ENCODE measurements around the gene DNM3.

DNM3 gene

GRCh38 chr1:172167796-172168596 is 326.7 kb downstream of the DNM3 start:
- TF ChIP-seq ESRRG (CRISPR knock-in tag; IDR thresholded peaks at IDR 0.05): no peak
- TF ChIP-seq TOX (CRISPR knock-in tag; IDR thresholded peaks at IDR 0.05; ENCODE audit: borderline replicate concordance): peak; percentile 93
- TF ChIP-seq ZC3H10 (CRISPR knock-in tag; IDR thresholded peaks at IDR 0.05): peak; percentile 42; the same call in 1 of the 2 replicates
- peak; percentile 57; the same call in 1 of the 2 replicates for TF ChIP-seq RARB (CRISPR knock-in tag; IDR thresholded peaks at IDR 0.05)
- peak; percentile 93 for ATAC-seq

- no peak for ATAC-seq
- TF ChIP-seq ZNF70 (CRISPR knock-in tag; IDR thresholded peaks at IDR 0.05): no peak
- TF ChIP-seq CSDC2 (CRISPR knock-in tag; IDR thresholded peaks at IDR 0.05): no peak
- no peak for TF ChIP-seq RARB (CRISPR knock-in tag; IDR thresholded peaks at IDR 0.05)
- no peak for TF ChIP-seq PATZ1 (CRISPR knock-in tag; IDR thresholded peaks at IDR 0.05; ENCODE audit: borderline replicate concordance)
- no peak for TF ChIP-seq ZNF8 (CRISPR knock-in tag; IDR thresholded peaks at IDR 0.05)
- TF ChIP-seq TOX (CRISPR knock-in tag; IDR thresholded peaks at IDR 0.05; ENCODE audit: borderline replicate concordance): no peak
- no peak for TF ChIP-seq ARNTL (CRISPR knock-in tag; IDR thresholded peaks at IDR 0.05; ENCODE audit: borderline replicate concordance, low read depth)
- TF ChIP-seq OSR1 (CRISPR knock-in tag; IDR thresholded peaks at IDR 0.05): no peak
- TF ChIP-seq CSRNP3 (CRISPR knock-in tag; IDR thresholded peaks at IDR 0.05): no peak
- TF ChIP-seq ZC3H10 (CRISPR knock-in tag; IDR thresholded peaks at IDR 0.05): no peak
- TF ChIP-seq SNAI2 (CRISPR knock-in tag; IDR thresholded peaks at IDR 0.05): no peak
- no peak for TF ChIP-seq ZFP30 (CRISPR knock-in tag; IDR thresholded peaks at IDR 0.05)
- TF ChIP-seq PPARA (CRISPR knock-in tag; IDR thresholded peaks at IDR 0.05; ENCODE audit: borderline replicate concordance): no peak
Measured at GRCh38 chr1:172168597-172168872, 327.2 kb downstream of the DNM3 start.

GRCh38 chr1:172169836-172170235 is 328.5 kb downstream of the DNM3 start:
- TF ChIP-seq, protein P1, sequence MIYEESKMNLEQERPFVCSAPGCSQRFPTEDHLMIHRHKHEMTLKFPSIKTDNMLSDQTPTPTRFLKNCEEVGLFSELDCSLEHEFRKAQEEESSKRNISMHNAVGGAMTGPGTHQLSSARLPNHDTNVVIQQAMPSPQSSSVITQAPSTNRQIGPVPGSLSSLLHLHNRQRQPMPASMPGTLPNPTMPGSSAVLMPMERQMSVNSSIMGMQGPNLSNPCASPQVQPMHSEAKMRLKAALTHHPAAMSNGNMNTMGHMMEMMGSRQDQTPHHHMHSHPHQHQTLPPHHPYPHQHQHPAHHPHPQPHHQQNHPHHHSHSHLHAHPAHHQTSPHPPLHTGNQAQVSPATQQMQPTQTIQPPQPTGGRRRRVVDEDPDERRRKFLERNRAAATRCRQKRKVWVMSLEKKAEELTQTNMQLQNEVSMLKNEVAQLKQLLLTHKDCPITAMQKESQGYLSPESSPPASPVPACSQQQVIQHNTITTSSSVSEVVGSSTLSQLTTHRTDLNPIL (CRISPR knock-in tag; IDR thresholded peaks at IDR 0.05; ENCODE audit: low read depth): no peak
- no peak for TF ChIP-seq RARB (CRISPR knock-in tag; IDR thresholded peaks at IDR 0.05)
- no peak for TF ChIP-seq ZNF8 (CRISPR knock-in tag; IDR thresholded peaks at IDR 0.05)
- no peak for TF ChIP-seq SNAI2 (CRISPR knock-in tag; IDR thresholded peaks at IDR 0.05)
- TF ChIP-seq POU6F1 (CRISPR knock-in tag; IDR thresholded peaks at IDR 0.05; ENCODE audit: borderline replicate concordance, low read depth): no peak
- TF ChIP-seq BACH2 (CRISPR knock-in tag; IDR thresholded peaks at IDR 0.05; ENCODE audit: borderline replicate concordance): no peak
- no peak for TF ChIP-seq ESRRG (CRISPR knock-in tag; IDR thresholded peaks at IDR 0.05)
- no peak for TF ChIP-seq TCF4 (CRISPR knock-in tag; IDR thresholded peaks at IDR 0.05; ENCODE audit: borderline replicate concordance)
- TF ChIP-seq PPARA (CRISPR knock-in tag; IDR thresholded peaks at IDR 0.05; ENCODE audit: borderline replicate concordance): no peak
- TF ChIP-seq ZFP3 (CRISPR knock-in tag; IDR thresholded peaks at IDR 0.05): no peak
- no peak for TF ChIP-seq ARNTL (CRISPR knock-in tag; IDR thresholded peaks at IDR 0.05; ENCODE audit: borderline replicate concordance, low read depth)
- TF ChIP-seq TSHZ2 (CRISPR knock-in tag; IDR thresholded peaks at IDR 0.05): no peak
- no peak for TF ChIP-seq ISL1 (CRISPR knock-in tag; IDR thresholded peaks at IDR 0.05)
- TF ChIP-seq PATZ1 (CRISPR knock-in tag; IDR thresholded peaks at IDR 0.05; ENCODE audit: borderline replicate concordance): no peak
- TF ChIP-seq CSRNP3 (CRISPR knock-in tag; IDR thresholded peaks at IDR 0.05): no peak
- TF ChIP-seq ZNF565 (CRISPR knock-in tag; conservative IDR thresholded peaks at IDR 0.05; ENCODE audit: low read depth): no peak
- no peak for TF ChIP-seq ZC3H10 (CRISPR knock-in tag; IDR thresholded peaks at IDR 0.05)
- no peak for TF ChIP-seq OSR1 (CRISPR knock-in tag; IDR thresholded peaks at IDR 0.05)

More at GRCh38 chr1:172169836-172170235, 328.5 kb downstream of the DNM3 start:
- no peak for ATAC-seq

Data from SK-N-SH treated with all-trans-retinoic acid at 6 μM for 48 hours (cell line).